Occipital lobe (tissue), 2 donors: ENCODE results near the gene TNNT1. TPM values are rescaled to one million over a fixed set of nuclear protein-coding genes. Genes with fewer than 3 reads are reported as not detected.
"Not testable (repeated sequence)": the region's sequence is repeated elsewhere in the genome, so short reads cannot be mapped to it uniquely, and the experiment has no call there.

Experiments used
- DNase-seq: peaks from one replicate; lab custom pipeline; 2025; lab: John Stamatoyannopoulos, UW
- total RNA-seq: library from RNA; depleted of rRNA; stranded (reverse); fragments of >200 nt; gene quantifications from one replicate; pipeline ENCODE4 v1.2.3, GENCODE V29; 2014

Gene TNNT1, protein sequence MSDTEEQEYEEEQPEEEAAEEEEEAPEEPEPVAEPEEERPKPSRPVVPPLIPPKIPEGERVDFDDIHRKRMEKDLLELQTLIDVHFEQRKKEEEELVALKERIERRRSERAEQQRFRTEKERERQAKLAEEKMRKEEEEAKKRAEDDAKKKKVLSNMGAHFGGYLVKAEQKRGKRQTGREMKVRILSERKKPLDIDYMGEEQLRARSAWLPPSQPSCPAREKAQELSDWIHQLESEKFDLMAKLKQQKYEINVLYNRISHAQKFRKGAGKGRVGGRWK
- not detected for total RNA-seq

DNA sequence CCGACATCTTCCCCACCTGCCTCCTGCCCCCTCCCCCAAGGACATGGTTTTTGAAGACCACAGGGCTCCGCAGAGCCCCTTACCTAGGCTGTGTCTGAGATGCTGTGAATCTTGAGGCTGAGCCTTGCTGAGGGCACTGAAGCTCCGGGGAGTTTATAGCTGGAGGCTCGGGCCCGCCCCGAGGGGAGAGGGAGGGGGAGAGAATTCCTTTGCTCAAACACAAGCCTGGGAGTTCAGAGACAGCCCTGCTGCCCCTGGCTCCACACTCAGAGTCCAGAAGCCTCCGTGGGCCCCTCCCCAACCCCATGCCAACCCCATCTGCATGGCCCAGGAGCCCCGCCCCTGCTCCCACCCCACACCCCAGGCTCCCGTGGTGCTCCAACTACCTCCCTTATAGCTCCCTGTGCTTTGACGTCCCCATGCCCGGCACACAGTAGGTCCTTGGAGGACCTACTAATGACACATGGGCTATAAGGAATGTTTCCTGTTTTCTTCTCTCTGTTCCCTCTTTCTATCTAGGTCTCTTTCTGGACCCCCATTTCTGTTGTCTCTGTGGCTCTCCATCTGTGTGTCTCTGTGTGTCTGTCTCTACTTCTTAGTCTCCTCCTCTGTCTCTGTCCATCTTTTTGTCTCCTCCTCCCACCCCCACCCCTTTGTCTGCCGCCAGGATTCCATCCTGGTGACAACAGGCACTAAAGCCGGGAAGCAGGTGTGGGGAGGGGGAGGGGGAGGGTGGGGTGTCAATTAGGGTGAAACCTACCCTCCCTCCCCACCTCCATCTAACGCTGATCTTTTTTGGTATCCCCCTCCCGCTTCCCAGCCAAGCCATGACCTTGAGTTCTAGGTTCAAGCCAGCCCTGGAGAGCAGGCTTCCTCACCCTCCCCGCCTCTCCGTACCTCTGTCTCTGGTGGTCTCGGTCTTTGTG, at the start of gene TNNT1:
TNNT1 (minus strand) TSS at position 129 of the 926 bp plus-strand sequence. CDS start 2,049 bp downstream, outside the sequence.
- no peak for DNase-seq

DNA sequence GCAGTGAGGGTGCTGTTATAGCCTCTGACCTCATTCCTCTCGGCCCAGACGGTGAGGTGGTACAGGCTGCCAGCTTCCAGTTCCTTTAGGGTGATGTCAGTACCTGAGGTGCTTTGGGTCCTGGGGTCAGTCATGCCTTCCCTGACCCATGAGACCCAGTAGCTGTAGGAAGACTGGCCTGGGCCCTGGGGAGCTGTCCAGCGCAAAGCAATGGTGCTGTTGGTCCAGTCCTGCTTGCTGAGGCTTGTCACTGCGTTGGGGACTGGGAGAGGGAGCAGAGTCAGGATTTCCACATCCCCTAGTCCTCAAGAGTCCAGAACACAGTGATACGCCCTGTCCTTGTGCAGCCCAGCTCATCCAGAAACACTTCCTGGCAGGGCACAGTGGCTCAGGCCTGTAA, 49.6 kb upstream of the TNNT1 start:
- no peak for DNase-seq

DNA sequence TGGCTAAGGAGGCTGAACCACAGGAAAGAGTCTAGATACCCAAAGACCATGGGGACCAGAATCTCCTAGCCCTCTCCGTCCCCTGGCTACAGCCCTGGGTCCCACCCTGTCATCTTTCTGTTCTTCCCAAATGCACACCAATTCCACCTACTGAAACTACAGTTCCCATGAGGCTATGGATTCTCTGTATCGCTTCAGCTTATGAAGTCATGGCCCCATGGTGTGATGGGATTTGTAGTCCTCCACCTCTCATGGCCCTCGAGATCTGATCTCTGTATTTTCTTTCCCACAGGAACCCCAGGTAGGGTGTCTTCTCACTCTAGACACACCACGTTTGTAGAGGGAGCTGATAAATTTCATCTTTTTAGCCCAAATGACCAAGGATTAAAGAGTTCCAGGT, 48.5 kb upstream of the TNNT1 start:
- DNase-seq, result no peak

DNA sequence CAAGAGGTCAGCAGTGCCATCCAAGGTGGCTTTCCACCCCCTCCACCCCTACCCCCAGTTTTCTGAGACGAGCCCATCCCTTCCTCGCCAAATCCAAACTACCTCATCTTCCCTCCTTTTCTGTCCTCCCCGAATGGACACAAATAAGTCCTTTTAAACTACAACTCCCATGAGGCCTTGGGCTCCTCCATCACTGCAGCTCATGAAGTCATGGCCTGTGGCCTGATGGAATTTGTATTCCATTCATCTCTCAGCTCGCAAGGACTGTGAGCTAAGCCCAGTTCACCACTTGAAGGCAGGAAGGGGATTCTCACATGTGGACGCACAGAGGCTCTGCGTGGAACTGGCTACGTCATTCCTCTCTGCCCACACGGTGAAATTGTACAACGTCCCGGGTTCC, 47.8 kb upstream of the TNNT1 start:
- no peak for DNase-seq

DNA sequence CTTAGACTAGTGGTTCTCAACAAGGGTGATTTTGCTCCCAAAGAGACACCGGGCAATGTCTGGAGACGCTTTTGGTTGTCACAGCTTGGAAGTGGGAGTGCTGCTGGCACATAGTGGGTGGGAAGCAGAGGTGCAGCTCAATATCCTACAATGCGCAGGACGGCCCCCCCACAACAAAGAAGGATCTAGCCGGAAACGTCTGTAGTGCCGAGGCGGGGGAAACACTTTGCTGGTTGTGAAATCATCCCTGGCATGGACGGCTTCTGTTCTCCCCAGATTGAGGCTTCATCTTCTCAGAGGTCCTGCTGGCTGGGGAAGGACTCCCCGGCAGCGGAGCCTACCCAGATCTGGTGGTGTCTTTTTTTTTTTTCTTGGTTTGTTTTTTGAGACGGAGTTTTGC, 44.5 kb upstream of the TNNT1 start:
- peak; percentile 69 for DNase-seq

DNA sequence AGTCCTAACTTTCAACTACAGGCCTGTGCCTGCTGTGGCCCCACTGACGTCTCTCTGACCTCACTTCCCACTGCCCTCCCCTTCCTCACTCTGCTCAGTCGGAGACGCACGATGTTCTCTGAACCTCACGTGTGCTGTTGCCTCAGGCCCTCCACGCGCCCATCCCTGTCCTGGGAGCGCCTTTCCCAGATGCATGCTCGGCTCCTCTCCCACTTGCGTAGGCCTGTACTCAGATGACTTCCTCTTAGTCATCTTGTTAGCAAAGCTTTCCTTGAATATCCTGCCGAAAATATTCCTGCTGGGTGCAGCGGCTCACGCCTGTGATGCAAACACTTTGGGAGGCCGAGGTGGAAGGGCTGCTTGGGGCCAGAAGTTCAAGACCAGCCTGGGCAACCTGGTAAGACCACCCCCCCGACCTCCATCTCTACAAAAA, 40.4 kb upstream of the TNNT1 start:
- DNase-seq, result peak; percentile 76

DNA sequence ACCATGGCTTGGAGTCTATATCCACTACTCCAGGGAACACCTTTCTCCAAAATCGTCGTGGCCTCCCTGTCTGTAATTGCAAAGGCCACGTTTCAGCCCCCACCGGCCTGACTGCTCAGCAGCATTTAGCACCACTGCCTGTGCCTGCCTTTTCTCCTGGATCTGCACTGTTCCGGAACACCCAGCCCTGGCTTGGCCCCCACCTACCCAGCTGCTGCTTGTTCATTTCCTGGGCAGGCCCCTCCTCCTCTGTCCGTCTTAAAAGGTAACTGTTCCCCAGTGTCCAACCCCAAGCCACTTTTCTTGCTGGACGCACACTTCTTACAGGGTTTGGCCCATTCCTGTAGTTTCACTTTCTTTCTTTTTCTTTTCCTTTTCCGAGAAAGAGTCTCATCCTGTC, 39.6 kb upstream of the TNNT1 start:
- no peak for DNase-seq

DNA sequence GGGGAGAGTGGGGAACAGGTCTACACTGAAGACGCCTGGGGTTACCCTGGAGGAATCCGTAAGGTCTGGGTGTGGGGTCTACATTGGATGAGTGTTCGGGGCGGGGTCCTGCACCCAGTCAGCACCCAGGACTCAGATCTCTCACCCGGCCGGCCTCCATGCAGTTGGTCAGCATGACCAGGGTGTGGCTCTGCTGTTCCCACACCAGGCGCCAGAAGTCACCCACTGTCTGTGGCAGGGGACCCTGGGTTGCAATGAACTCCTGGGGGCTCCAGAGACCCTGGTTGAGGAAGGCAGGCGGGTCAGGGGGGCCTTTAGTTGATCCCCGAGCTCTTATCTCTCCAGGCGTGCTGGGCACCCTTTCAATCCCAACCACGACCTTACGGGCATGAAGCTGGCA, 37.1 kb upstream of the TNNT1 start:
- no peak for DNase-seq

DNA sequence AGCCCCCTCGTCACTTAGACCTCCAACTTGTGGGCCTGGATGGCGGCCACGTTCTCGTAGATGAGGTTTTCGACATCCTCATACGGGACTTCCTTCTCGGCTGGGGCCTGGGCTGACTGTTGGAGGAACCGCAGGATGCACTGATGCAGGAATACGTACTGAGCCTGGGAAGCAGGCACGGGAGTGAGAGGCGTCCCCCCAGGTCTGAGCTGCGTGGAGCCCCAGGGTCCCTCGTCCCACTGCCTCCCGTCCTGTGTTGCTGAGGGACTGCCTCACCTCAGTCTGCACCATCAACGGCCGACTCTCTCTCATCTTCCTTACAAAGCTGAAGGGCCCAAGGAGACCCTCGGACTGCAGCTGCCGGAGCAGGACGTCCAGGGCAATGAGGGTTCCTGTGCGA, 32.7 kb upstream of the TNNT1 start:
- DNase-seq, result no peak

DNA sequence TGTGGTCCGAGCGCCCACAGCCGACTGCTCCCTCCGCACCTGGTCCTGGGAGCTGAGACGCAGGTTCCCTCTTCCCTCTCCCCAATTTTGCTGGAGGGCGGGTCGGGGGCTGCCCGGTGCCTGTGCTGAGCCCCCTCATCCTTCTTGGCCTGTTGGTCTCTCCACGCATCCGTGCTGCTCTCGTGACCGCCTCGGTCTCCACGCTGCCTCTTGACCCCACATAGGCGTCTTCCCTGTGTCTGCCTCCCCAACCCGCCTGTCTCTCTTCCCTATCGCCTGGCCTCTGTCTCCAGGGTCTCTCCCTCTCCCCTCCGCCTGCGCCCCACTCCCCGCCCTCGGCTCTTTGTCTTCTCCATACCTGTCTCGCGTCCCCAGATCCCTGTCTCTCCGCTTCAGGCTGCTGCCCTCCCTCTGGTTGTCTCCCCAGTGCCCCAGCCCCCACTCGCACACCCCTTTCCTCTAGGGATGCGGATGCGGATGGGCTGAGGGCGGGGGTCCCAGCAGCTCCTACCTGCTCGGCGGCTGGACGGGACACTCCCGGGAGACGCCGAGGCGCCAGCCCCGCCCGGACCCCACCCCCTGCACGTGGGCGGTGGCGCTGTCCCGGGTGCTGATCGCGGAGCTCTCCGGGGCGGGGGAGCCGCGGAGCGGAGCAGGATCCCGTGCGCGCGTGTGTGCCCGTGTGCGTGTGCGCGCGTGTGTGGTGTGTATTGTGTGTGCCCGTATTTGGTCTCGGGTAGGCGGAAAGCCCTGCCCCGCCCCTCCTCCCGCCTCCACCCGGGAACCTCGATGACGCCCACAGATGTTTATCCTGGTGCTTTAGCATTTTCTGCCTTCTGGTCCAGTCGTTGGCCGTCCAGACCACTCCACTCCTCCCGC, 30.8 kb upstream of the TNNT1 start, which contains the start of gene SYT5:
SYT5 (minus strand) TSS at position 684 of the 879 bp plus-strand sequence. CDS start 1,248 bp downstream, outside the sequence.
- DNase-seq, result peak; percentile 13

DNA sequence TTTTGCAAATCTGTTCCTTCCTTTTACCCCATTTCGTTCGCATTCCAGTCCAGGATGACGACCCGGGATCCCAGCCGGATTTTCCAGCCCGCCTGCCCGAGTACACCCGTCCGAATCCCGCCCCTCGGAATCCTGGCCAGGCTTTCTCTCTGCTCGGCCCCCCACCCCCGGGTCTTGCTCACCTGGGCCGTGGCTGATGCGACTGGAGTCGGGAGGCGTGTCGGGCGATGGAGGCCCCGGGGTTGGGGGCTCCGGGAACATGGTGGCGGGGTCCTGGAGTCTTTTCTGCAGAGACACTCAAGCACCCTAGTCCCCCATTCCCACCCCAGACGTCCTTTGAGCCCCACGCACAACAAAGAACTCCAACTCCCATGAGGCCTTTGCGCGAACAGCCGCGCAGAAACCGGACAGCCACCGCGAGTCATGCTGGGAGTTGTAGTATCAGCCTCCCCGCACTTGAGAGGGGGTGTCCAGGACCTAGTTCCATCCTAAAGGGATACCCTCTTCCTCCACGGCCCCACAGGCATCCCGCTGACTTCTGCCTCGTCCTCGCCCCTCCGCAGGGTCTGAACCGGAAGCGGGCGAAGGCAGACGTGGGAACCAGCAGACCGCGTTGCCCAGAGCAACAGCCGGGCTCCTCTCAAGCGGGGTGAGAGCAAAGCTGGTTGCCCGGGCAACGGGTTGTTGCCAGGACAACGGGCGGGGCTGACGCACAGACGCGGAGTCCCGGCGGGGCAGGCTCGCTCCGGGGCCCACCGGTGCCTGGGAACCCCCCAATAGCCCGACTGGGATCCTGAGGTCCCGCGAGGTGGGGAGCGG, 30.0 kb upstream of the TNNT1 start:
- DNase-seq, result peak; percentile 88

DNA sequence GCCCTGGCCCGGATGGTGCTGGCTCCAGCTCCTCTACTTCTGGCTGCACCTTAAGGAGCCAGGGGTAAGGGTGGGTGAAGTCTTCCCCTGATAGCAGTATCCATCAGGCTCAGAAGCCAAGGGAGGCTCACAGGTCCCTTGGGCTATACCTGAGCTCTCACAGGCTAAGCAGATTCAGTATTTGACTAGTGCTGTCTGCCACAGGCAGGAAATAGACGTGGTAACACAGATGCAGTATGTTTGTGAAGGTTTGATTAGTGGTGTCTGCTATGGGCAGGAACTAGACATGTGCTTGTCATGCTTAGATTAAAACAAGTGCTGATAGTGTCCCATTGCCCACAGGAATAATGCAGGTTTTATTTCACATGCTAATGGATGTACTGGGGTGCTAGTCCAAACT, 27.1 kb upstream of the TNNT1 start:
- DNase-seq, result no peak

DNA sequence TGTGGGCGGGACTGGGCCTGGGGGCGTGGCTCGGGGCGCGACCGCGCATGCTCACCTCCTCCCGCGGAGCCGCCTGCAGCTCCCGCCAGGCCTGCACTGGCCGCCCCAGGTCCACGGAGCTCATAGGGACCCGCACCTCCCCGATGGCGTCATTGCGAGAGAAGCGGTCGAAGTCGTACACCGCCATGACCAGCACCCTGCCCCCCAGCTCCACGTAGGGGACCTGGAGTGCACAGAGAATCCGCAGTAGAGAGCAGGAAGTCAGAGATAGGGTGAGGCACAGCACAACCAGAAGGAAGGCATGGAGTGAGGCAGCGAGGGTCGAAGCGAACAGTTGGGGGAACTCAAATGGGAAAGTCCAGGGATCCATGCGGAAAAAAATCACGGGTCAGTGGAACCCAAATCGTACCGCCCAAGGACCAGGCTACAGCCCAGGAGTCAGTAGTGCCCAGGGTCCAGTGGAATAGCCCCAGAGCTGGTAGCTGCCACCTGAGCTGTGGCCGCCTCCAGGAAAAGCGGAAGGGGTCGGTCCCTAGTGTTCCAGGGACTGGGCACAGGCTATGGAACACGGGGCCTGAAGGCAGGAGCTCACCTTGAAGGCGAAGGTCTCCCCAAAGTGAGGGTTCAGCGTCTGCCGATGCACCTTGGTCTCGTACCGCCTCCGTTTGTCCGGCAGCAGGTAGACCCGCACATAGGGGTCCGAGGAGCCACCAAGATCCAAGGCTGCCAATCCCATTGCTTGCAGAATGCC, 26.3 kb upstream of the TNNT1 start:
- no peak for DNase-seq

DNA sequence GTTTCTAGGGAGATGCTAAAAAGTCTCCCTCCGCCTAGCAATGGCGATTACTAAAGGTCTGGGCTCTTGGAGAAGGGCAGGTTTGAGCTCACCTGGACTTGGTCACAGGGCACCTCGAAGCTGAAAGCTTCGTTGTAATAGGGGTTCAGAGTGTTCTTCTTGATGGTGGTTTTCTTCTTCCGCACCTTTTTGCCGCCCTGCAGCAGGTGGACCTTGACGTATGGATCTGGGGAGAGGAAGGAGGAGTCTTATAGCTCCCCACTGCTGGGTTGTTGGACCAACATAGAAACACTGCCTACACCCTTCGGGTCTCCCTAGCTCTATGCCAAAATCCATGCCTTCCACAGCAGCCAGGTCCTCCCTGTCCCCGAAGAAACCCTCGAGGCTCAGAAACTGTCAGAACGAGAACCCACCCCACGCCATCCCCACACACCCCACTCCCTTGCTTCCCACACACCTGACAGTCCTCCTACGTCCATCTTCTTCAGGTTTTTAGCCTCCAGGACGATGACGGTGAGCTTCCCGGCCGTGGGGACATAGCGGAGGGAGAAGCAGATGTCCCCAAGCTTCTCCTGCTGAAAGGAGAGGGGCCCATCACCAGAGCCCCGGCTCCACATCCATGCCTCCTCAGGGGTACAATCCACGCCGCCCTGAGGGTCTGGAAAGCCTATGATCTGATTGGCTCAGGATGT, 25.6 kb upstream of the TNNT1 start:
- no peak for DNase-seq

DNA sequence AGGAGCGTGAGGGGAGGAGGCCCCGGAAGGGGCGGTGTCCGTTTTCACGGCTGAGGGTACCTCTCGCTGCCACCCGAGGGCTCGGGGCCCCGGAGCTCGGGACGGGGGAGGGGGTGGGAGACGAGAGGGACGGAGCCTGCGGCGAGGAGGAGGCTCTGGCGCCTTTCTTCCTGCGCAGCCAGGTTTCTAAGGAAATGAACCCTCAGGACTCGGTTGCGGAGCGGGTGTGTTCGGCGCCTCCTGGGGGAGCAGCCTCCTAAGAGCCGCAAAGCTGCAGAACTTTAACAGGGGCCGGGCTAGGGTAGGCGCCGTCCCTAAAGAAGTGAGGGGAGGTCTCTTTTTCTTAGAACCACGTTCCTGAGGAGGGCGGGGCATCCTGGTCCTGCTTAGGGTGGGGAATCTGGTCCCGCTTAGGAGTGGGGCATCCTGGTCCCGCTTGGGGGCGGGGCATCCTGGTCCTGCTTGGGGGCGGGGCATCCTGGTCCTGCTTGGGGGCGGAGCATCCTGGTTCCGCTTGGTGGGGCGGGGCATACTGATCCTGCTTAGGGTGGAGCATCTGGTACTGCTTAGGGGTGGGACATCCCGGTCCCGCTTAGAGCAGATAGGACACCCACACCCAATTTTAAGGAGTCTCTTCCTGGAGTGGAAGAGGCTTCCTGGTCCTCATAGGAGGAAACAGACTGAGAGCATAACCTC, 24.9 kb upstream of the TNNT1 start:
- DNase-seq, result no peak

DNA sequence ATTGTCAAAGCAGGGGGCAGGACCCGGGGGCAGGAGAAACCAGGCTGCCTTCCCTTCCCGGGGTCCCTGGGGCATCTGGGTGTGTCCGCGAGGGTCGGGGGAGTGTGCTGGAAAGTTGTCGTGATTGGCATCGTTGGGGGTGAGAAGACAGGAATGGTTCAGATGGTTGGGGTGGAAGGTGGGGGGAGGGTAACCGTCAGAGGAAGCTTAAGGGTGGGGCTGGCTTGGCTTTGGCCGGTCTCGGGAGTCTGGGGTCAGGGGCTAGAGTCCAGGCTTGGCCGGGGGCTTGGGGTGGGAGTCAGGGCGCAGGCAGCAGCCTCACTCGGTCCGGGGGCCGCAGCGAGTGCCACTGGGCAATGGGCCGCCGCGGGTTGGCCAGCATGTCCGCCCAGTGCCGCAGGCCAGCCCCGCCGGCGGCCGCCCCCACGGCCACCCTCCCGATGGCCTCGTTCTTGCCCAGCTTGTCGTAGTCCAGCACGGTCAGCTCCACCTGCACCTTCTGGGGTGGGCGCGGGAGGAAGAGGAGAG, 24.2 kb upstream of the TNNT1 start:
- DNase-seq, result no peak

DNA sequence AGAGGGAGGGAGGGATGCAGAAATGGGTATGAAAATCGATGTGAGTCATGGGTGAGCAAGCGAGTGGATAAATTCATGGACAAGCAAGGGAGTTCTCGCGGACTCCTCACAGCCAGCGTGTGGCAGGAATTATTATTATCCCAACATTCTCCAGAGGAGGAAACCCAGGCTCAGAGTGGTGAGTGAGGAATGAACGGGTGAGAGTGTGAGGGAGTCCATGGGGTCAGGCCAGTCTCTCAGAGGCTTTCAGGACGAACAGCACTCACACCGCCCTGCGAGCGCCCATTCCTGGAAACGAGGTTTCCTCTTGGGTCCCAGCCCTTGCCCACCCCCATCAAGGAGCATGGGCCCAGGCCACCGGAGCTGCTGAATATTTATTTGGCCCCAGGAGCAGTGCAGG, 23.7 kb upstream of the TNNT1 start:
- no peak for DNase-seq

DNA sequence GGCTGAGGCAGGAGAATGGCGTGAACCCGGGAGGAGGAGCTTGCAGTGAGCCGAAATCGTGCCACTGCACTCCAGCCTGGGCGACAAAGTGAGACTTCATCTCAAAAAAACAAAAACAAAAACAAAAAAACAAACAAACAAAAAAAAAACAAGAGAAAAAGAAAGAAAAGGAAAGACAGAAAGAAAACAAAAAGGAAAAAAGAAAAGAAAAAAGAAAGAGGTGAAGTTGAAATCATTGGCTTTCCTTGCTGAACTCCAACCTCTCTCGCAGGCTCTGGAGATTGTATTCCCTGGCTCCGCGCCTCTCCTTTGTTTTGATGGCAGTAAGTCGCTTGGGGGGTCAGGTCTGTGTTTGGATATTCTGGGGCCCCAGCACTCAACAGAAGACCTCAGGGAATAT, 23.3 kb upstream of the TNNT1 start:
- not testable (repeated sequence) for DNase-seq
